Mononuclear cell (primary cell): ENCODE results near the gene SGCE. TPM values are rescaled to one million over a fixed set of nuclear protein-coding genes. Genes with fewer than 3 reads are reported as not detected.
"Not testable (repeated sequence)": the region's sequence is repeated elsewhere in the genome, so short reads cannot be mapped to it uniquely, and the experiment has no call there.

Experiments used
- H3K27me3 ChIP-seq: 2 replicates; pipeline ENCODE4 v1.6.0; 2011; ENCODE audit warnings: low read length, control low read depth; ENCODE audit not compliant: insufficient read depth
- H3K4me1 ChIP-seq: 2 replicates; pipeline ENCODE4 v1.5.1; 2011; ENCODE audit warnings: mild to moderate bottlenecking, low read length, control low read depth; ENCODE audit not compliant: insufficient read depth
- H3K4me3 ChIP-seq: 2 replicates; pipeline ENCODE4 v1.5.1; 2011; ENCODE audit warnings: mild to moderate bottlenecking, low read length, moderate library complexity
- H3K9me3 ChIP-seq: 2 replicates; pipeline ENCODE4 v1.5.1; 2011; ENCODE audit warnings: low read depth, mild to moderate bottlenecking, control low read depth, low read length
- total RNA-seq: library from RNA; depleted of rRNA; stranded (reverse); fragments of >200 nt; gene quantifications from one replicate; pipeline ENCODE4 v1.2.3, GENCODE V29; 2012

SGCE gene
- 4.6 TPM for total RNA-seq

GRCh38 chr7:94655848-94656657, at the start of gene SGCE:
Gene SGCE (minus strand): TSS chr7:94656133. CDS start chr7:94656098, 35 bp downstream.
- Histone ChIP-seq H3K27me3 (peaks cover 54% of the 10 kb centered on the region), H3K4me1 (peaks cover 26% of the 10 kb centered on the region), H3K4me3 (peak within 1 kb of the TSS; percentile 25), H3K9me3 (no peaks in the 10 kb centered on the region)

- not testable (repeated sequence) for H3K4me1 ChIP-seq, H3K27me3 ChIP-seq, H3K4me3 ChIP-seq, H3K9me3 ChIP-seq
Observed at GRCh38 chr7:94705155-94706021, 49.5 kb upstream of the SGCE start.

GRCh38 chr7:94701555-94701973, 45.6 kb upstream of the SGCE start:
- H3K4me3 ChIP-seq: no peak overlapping the region
- H3K4me1 ChIP-seq: no peaks in the 10 kb centered on the region
- H3K9me3 ChIP-seq: no peaks in the 10 kb centered on the region
- H3K27me3 ChIP-seq: no peaks in the 10 kb centered on the region

- Histone ChIP-seq H3K4me3 (no peak overlapping the region), H3K9me3 (no peaks in the 10 kb centered on the region), H3K4me1 (no peaks in the 10 kb centered on the region), H3K27me3 (no peaks in the 10 kb centered on the region)
Observed at GRCh38 chr7:94700926-94701554, 45.1 kb upstream of the SGCE start.

- no peaks in the 10 kb centered on the region for H3K9me3 ChIP-seq
- H3K27me3 ChIP-seq: no peaks in the 10 kb centered on the region
- no peak overlapping the region for H3K4me3 ChIP-seq
- H3K4me1 ChIP-seq: no peaks in the 10 kb centered on the region
Observed at GRCh38 chr7:94698275-94698674, 42.3 kb upstream of the SGCE start.

- Histone ChIP-seq H3K9me3 (no peaks in the 10 kb centered on the region), H3K4me1 (no peaks in the 10 kb centered on the region), H3K4me3 (no peak overlapping the region), H3K27me3 (no peaks in the 10 kb centered on the region)
Observed at GRCh38 chr7:94697035-94697974, 41.4 kb upstream of the SGCE start.

GRCh38 chr7:94687810-94688209, 31.9 kb upstream of the SGCE start:
- Histone ChIP-seq H3K9me3 (no peaks in the 10 kb centered on the region), H3K27me3 (no peaks in the 10 kb centered on the region), H3K4me1 (no peaks in the 10 kb centered on the region), H3K4me3 (no peak overlapping the region)

GRCh38 chr7:94687076-94687475, 31.1 kb upstream of the SGCE start:
- no peak overlapping the region for H3K4me3 ChIP-seq
- H3K27me3 ChIP-seq: no peaks in the 10 kb centered on the region

GRCh38 chr7:94683066-94683465, 27.1 kb upstream of the SGCE start:
- peaks cover 3% of the 10 kb centered on the region for H3K27me3 ChIP-seq
- no peaks in the 10 kb centered on the region for H3K4me1 ChIP-seq
- H3K4me3 ChIP-seq: no peak overlapping the region
- H3K9me3 ChIP-seq: no peaks in the 10 kb centered on the region

More at GRCh38 chr7:94687076-94687475, 31.1 kb upstream of the SGCE start:
- H3K9me3 ChIP-seq: no peaks in the 10 kb centered on the region
- H3K4me1 ChIP-seq: no peaks in the 10 kb centered on the region

GRCh38 chr7:94679358-94679757, 23.4 kb upstream of the SGCE start:
- peaks cover 3% of the 10 kb centered on the region for H3K27me3 ChIP-seq
- no peak overlapping the region for H3K4me3 ChIP-seq
- no peaks in the 10 kb centered on the region for H3K9me3 ChIP-seq
- H3K4me1 ChIP-seq: no peaks in the 10 kb centered on the region

GRCh38 chr7:94676431-94676830, 20.5 kb upstream of the SGCE start:
- H3K4me1 ChIP-seq: no peaks in the 10 kb centered on the region
- H3K27me3 ChIP-seq: peaks cover 3% of the 10 kb centered on the region
- H3K4me3 ChIP-seq: no peak overlapping the region
- H3K9me3 ChIP-seq: no peaks in the 10 kb centered on the region

GRCh38 chr7:94675356-94675755, 19.4 kb upstream of the SGCE start:
- Histone ChIP-seq H3K27me3 (peaks cover 3% of the 10 kb centered on the region), H3K4me1 (no peaks in the 10 kb centered on the region), H3K9me3 (no peaks in the 10 kb centered on the region), H3K4me3 (no peak overlapping the region)

- H3K4me3 ChIP-seq: no peak overlapping the region
- H3K27me3 ChIP-seq: no peaks in the 10 kb centered on the region
- H3K4me1 ChIP-seq: no peaks in the 10 kb centered on the region
- no peaks in the 10 kb centered on the region for H3K9me3 ChIP-seq
Observed at GRCh38 chr7:94671444-94672235, 15.7 kb upstream of the SGCE start.
